ENCODE data around the gene RETREG3. TPM values are rescaled to one million over a fixed set of nuclear protein-coding genes. Genes with fewer than 3 reads are reported as not detected.
"Not testable (repeated sequence)": the region's sequence is repeated elsewhere in the genome, so short reads cannot be mapped to it uniquely, and the experiment has no call there.

The RETREG3 gene
- total RNA-seq, 2 donors from 2014 or later, result 36.9 to 42.0 TPM

DNA sequence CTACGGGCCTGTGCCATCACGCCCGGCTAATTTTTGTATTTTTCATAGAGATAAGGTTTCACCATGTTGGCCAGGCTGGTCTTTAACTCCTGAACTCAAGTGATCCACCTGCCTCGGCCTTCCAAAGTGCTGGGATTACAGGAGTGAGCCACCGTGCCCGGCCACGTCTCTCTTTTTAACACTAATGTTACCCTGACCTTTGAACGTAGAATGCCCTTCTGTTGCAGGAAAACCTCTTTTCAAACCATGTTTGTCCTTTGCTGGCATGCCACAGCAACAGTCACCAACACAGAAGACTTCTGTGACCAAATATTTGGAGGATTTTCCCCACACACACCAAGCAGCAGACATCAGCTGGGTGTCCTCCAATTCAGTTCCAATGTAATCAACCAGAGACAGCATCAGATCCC, 64.3 kb downstream of the RETREG3 start:
- Histone ChIP-seq H3K4me1 (peaks cover 22% of the 10 kb centered on the region), H3K36me3 (replicated peaks in 1 of 2; ENCODE audit: insufficient read depth in 1 of 2, low read depth in 2 of 2) (peaks cover 0 to 5% of the 10 kb centered on the region in 2 donors), H3K27me3 (no peaks in the 10 kb centered on the region), H3K27ac (no peak overlapping the region), H3K9me3 (no peaks in the 10 kb centered on the region), H3K4me3 (no peak overlapping the region)
- ATAC-seq (no peak), DNase-seq (no peak)
- TF ChIP-seq, protein P1, sequence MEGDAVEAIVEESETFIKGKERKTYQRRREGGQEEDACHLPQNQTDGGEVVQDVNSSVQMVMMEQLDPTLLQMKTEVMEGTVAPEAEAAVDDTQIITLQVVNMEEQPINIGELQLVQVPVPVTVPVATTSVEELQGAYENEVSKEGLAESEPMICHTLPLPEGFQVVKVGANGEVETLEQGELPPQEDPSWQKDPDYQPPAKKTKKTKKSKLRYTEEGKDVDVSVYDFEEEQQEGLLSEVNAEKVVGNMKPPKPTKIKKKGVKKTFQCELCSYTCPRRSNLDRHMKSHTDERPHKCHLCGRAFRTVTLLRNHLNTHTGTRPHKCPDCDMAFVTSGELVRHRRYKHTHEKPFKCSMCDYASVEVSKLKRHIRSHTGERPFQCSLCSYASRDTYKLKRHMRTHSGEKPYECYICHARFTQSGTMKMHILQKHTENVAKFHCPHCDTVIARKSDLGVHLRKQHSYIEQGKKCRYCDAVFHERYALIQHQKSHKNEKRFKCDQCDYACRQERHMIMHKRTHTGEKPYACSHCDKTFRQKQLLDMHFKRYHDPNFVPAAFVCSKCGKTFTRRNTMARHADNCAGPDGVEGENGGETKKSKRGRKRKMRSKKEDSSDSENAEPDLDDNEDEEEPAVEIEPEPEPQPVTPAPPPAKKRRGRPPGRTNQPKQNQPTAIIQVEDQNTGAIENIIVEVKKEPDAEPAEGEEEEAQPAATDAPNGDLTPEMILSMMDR (IDR thresholded peaks at IDR 0.05), result no peak
- TF ChIP-seq POLR2A (IDR thresholded peaks at IDR 0.05), result no peak
- WGBS, 2 donors, result 69 to 78% methylated on average over 8 of the region's 8 CpGs
- intact Hi-C loops (cut with DNase I), result no loop called here

DNA sequence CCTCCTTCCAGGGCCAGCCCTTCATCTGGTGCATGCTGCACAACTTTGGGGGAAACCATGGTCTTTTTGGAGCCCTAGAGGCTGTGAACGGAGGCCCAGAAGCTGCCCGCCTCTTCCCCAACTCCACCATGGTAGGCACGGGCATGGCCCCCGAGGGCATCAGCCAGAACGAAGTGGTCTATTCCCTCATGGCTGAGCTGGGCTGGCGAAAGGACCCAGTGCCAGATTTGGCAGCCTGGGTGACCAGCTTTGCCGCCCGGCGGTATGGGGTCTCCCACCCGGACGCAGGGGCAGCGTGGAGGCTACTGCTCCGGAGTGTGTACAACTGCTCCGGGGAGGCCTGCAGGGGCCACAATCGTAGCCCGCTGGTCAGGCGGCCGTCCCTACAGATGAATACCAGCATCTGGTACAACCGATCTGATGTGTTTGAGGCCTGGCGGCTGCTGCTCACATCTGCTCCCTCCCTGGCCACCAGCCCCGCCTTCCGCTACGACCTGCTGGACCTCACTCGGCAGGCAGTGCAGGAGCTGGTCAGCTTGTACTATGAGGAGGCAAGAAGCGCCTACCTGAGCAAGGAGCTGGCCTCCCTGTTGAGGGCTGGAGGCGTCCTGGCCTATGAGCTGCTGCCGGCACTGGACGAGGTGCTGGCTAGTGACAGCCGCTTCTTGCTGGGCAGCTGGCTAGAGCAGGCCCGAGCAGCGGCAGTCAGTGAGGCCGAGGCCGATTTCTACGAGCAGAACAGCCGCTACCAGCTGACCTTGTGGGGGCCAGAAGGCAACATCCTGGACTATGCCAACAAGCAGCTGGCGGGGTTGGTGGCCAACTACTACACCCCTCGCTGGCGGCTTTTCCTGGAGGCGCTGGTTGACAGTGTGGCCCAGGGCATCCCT, 65.7 kb downstream of the RETREG3 start:
- no peak for TF ChIP-seq POLR2A (IDR thresholded peaks at IDR 0.05)
- TF ChIP-seq, protein P1 (IDR thresholded peaks at IDR 0.05), result no peak
- intact Hi-C loops (cut with DNase I), result no loop called here
- no peaks in the 10 kb centered on the region for H3K27me3 ChIP-seq
- H3K4me1 ChIP-seq, result peaks cover 13% of the 10 kb centered on the region
- 89% methylated on average over 4 to 20 of the region's 39 CpGs for WGBS, 2 donors
- H3K9me3 ChIP-seq, result no peaks in the 10 kb centered on the region
- H3K36me3 ChIP-seq (replicated peaks in 1 of 2; ENCODE audit: insufficient read depth in 1 of 2, low read depth in 2 of 2), result peaks cover 0 to 9% of the 10 kb centered on the region in 2 donors
- no peak overlapping the region for H3K4me3 ChIP-seq
- no peak overlapping the region for H3K27ac ChIP-seq
- DNase-seq (peak in 1 of 4 donors; percentile 21), ATAC-seq (no peak)

DNA sequence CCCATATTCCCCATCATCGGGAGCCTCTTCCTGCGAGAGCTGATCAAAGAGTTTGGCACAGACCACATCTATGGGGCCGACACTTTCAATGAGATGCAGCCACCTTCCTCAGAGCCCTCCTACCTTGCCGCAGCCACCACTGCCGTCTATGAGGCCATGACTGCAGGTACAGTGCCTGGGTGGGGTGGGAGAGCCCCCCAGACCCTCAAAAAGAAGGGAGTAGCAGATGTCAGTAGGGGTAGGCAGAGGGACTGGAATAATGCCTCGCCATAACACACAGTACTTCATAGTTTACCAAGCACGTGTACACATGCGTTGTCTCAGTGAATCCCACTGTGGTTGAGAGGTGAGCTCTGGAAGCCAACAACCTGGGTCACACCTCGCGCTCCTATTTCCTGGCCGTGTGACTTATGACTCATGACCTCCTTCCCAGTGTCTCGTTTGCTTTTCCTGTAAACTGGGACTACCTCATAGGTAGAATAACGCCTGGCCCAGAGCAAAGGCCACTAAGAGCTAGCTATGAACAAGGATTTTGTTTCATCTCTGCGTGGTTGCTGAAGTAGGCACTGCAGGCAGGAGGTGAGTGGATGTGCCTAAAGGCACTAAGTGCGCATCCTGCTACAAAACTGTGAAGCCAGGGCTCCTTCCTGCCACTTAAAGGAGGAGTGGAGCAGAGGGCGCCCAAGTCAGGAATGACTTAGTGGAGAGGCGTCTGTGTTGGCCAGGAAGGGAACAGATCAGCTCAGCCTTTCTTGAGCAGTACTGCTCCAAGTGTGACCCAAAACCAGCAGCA, 67.9 kb downstream of the RETREG3 start:
- Histone ChIP-seq H3K9me3 (no peaks in the 10 kb centered on the region), H3K27ac (no peak overlapping the region), H3K36me3 (replicated peaks in 1 of 2; ENCODE audit: insufficient read depth in 1 of 2, low read depth in 2 of 2) (peaks cover 0 to 9% of the 10 kb centered on the region in 2 donors), H3K4me1 (peaks cover 16% of the 10 kb centered on the region), H3K27me3 (no peaks in the 10 kb centered on the region), H3K4me3 (no peak overlapping the region)
- intact Hi-C loops (cut with DNase I), result no loop called here
- TF ChIP-seq, protein P1 (IDR thresholded peaks at IDR 0.05), result no peak
- no peak for TF ChIP-seq POLR2A (IDR thresholded peaks at IDR 0.05)
- 82 to 84% methylated on average over 16 to 17 of the region's 17 CpGs for WGBS, 2 donors
- ATAC-seq, result no peak
- peak in 1 of 4 donors; percentile 50 for DNase-seq

DNA sequence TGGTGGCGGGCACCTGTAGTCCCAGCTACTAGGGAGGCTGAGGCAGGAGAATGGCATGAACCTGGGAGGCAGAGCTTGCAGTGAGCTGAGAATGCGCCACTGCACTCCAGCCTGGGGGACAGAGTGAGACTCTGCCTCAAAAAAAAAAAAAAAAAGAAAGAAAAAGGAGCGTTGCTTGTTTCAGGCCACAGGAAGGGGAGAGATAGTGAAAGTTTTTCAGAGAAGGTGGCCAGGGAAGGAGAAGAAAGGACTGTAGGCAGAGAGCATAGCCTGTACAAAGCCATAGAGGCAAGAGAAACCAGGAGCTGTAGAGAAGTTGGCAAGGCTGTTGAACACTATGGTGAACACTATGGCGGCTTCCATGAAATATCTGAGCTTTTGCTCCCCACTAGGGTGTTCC, 68.6 kb downstream of the RETREG3 start:
- H3K36me3 ChIP-seq (replicated peaks in 1 of 2; ENCODE audit: insufficient read depth in 1 of 2, low read depth in 2 of 2); H3K27ac ChIP-seq; ATAC-seq; DNase-seq; H3K27me3 ChIP-seq; H3K9me3 ChIP-seq; H3K4me3 ChIP-seq; intact Hi-C loops (cut with DNase I): not testable (repeated sequence)
- peaks cover 20% of the 10 kb centered on the region for H3K4me1 ChIP-seq
- 93 to 95% methylated on average over 4 of the region's 4 CpGs for WGBS, 2 donors

DNA sequence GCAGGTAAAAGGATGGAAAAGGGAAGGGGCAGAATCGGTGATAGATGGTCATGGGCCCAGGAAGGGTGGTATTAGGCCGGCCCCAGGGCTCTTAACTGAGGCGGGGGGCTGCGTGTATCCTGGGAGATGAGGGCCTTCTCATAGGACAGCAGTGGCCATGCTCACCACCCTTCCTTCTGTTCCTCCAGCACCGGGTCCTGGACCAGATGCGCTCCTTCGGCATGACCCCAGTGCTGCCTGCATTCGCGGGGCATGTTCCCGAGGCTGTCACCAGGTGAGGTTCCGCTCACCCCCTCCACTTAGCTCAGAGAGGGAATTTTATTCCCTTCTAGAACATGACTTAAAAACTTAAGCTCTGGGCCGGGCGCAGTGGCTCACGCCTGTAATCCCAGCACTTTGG, 70.7 kb downstream of the RETREG3 start:
- TF ChIP-seq, protein P1 (IDR thresholded peaks at IDR 0.05), result no peak
- no peak for TF ChIP-seq POLR2A (IDR thresholded peaks at IDR 0.05)
- no peaks in the 10 kb centered on the region for H3K27me3 ChIP-seq
- ATAC-seq (no peak), DNase-seq (no peak)
- H3K4me3 ChIP-seq, result no peak overlapping the region
- H3K4me1 ChIP-seq, result peaks cover 30% of the 10 kb centered on the region
- no peak overlapping the region for H3K27ac ChIP-seq
- intact Hi-C loops (cut with DNase I), result no loop called here
- H3K36me3 ChIP-seq (replicated peaks in 1 of 2; ENCODE audit: insufficient read depth in 1 of 2, low read depth in 2 of 2), result peaks cover 0 to 9% of the 10 kb centered on the region in 2 donors
- no peaks in the 10 kb centered on the region for H3K9me3 ChIP-seq
- 89 to 95% methylated on average over 14 of the region's 14 CpGs for WGBS, 2 donors

Data from body of pancreas (tissue), 4 donors.